Nephron progenitor cell (in vitro differentiated cells): Measurements from ENCODE around the gene WDR54.
"Not testable (repeated sequence)": the region's sequence is repeated elsewhere in the genome, so short reads cannot be mapped to it uniquely, and the experiment has no call there.

Experiments
- DNase-seq: peaks from one replicate; pipeline ENCODE4 v3.0.0; 2021
- H3K27ac Mint-ChIP-seq: 2 replicates; pipeline ENCODE4 v1.8.0; 2021; ENCODE audit warnings: mild to moderate bottlenecking, moderate library complexity, mixed read lengths
- H3K27me3 Mint-ChIP-seq: 2 replicates; pipeline ENCODE4 v1.8.0; 2021; ENCODE audit warnings: mild to moderate bottlenecking, low read depth, mixed read lengths; ENCODE audit not compliant: poor library complexity
- H3K36me3 Mint-ChIP-seq: 2 replicates; pipeline ENCODE4 v1.8.0; 2021; ENCODE audit warnings: low read depth, mixed read lengths
- H3K4me1 Mint-ChIP-seq: 2 replicates; pipeline ENCODE4 v1.8.0; 2021; ENCODE audit warnings: mixed read lengths
- H3K4me3 Mint-ChIP-seq: 2 replicates; pipeline ENCODE4 v1.8.0; 2021; ENCODE audit warnings: mild to moderate bottlenecking, moderate library complexity, mixed read lengths
- H3K9me3 Mint-ChIP-seq: 2 replicates; pipeline ENCODE4 v1.8.0; 2021; ENCODE audit warnings: mild to moderate bottlenecking, moderate library complexity, mixed read lengths
- CTCF ChIP-seq: fragments of 200-600 bp; sonication (generic); IDR thresholded peaks from 2 replicates; pipeline ENCODE4 v1.5.0; 2021; ENCODE audit warnings: antibody characterized with exemption

The WDR54 gene

GRCh38 chr2:74441170-74441689 is 19.7 kb downstream of the WDR54 start:
- Mint-ChIP-seq H3K27ac (peak overlapping the region; percentile 95), H3K4me1 (peaks cover 54% of the 10 kb centered on the region), H3K9me3 (no peaks in the 10 kb centered on the region), H3K36me3 (peaks cover 10% of the 10 kb centered on the region), H3K4me3 (peak overlapping the region; percentile 93), H3K27me3 (peaks cover 11% of the 10 kb centered on the region)
- peak; percentile 43 for DNase-seq
- TF ChIP-seq CTCF = no peak

- Mint-ChIP-seq H3K27ac (peak within 1 kb of the TSS; percentile 95), H3K4me1 (peaks cover 51% of the 10 kb centered on the region), H3K27me3 (peaks cover 11% of the 10 kb centered on the region), H3K36me3 (peaks cover 10% of the 10 kb centered on the region), H3K4me3 (peak within 1 kb of the TSS; percentile 93), H3K9me3 (no peaks in the 10 kb centered on the region)
- TF ChIP-seq CTCF = no peak
- peak; percentile 69 for DNase-seq
Measured at GRCh38 chr2:74441690-74442482, 20.4 kb downstream of the WDR54 start, which contains the start of gene RTKN. Gene RTKN (minus strand): TSS chr2:74441937. CDS start chr2:74441816, 121 bp downstream.

GRCh38 chr2:74442483-74443297 is 21.2 kb downstream of the WDR54 start:
- H3K9me3 Mint-ChIP-seq, DNase-seq, H3K27ac Mint-ChIP-seq, H3K36me3 Mint-ChIP-seq: not testable (repeated sequence)
- Mint-ChIP-seq H3K4me3 (peak overlapping the region; percentile 93), H3K27me3 (peaks cover 16% of the 10 kb centered on the region), H3K4me1 (peaks cover 43% of the 10 kb centered on the region)

- Mint-ChIP-seq H3K4me3 (no peak overlapping the region), H3K36me3 (no peaks in the 10 kb centered on the region)
Measured at GRCh38 chr2:74444498-74445318, 23.2 kb downstream of the WDR54 start.

GRCh38 chr2:74447230-74447999 is 25.9 kb downstream of the WDR54 start:
- H3K27ac Mint-ChIP-seq = no peak overlapping the region
- H3K4me3 Mint-ChIP-seq = no peak overlapping the region
- no peaks in the 10 kb centered on the region for H3K9me3 Mint-ChIP-seq
- peaks cover 11% of the 10 kb centered on the region for H3K4me1 Mint-ChIP-seq
- no peak for DNase-seq
- peaks cover 46% of the 10 kb centered on the region for H3K27me3 Mint-ChIP-seq
- no peaks in the 10 kb centered on the region for H3K36me3 Mint-ChIP-seq
- TF ChIP-seq CTCF = no peak

More at GRCh38 chr2:74444498-74445318, 23.2 kb downstream of the WDR54 start:
- Mint-ChIP-seq H3K27ac (no peak overlapping the region), H3K9me3 (no peaks in the 10 kb centered on the region), H3K27me3 (peaks cover 29% of the 10 kb centered on the region), H3K4me1 (peaks cover 22% of the 10 kb centered on the region)
- no peak for DNase-seq
- TF ChIP-seq CTCF = no peak
